Aorta (tissue), 4 donors: ENCODE results near the gene CYCS. TPM values are rescaled to one million over a fixed set of nuclear protein-coding genes. Genes with fewer than 3 reads are reported as not detected.

ENCODE experiments used
- polyA plus RNA-seq, 2 donors: library from polyadenylated mRNA; stranded (reverse); fragments of 200-250 nt; gene quantifications; one replicate each; pipeline ENCODE4 v1.2.3, GENCODE V29; 2013
- total RNA-seq, 2 donors: library from RNA; stranded (reverse); fragmentation: NEBNext Ultra II Directional; extraction: Animal tissue kit (Norgen Biotek cat#: 25700); gene quantifications; one replicate each; pipeline ENCODE4 v1.2.1, GENCODE V29; 2021
- donor health status: healthy with polysubstance abuse.
- donor health status: Bipolar disorder and iron deficiency.
- donor health status: DM: no; HTN: no; CAD: no.
- donor health status: DM: yes; HTN: yes; CAD: no.

CYCS gene
- total and polyA plus RNA-seq, 4 donors: 29.0 to 107 (median 50.0) TPM

Other genes with a start within 250 kb of the CYCS start
- 10 to 100 TPM in 1 of 2 donors, 1 to 10 TPM in 1; 8.3 to 15.6 TPM for gene OSBPL3, start 145.1 kb downstream of the CYCS start, total RNA-seq
- gene OSBPL3, start 145.1 kb downstream of the CYCS start, polyA plus RNA-seq: 1 to 10 TPM in 1 of 2 donors, under 1 TPM in 1; 0.41 to 2.9 TPM
- not detected for gene NPVF, start 103.2 kb upstream of the CYCS start, total RNA-seq
- not detected for gene NPVF, start 103.2 kb upstream of the CYCS start, polyA plus RNA-seq